Mesendoderm (in vitro differentiated cells): ENCODE measurements around the gene ARID1B.

Source experiments
- DNase-seq: peaks from one replicate; pipeline ENCODE4 v3.0.0; 2013
- H2AK5ac ChIP-seq: 2 replicates; pipeline ENCODE4 v1.6.1; 2013; ENCODE audit warnings: low read length, inconsistent platforms
- H2BK120ac ChIP-seq: 2 replicates; pipeline ENCODE4 v1.6.1; 2013; ENCODE audit warnings: low read depth, mild to moderate bottlenecking, low read length, moderate library complexity, mixed read lengths
- H2BK15ac ChIP-seq: replicated peaks from 2 replicates; pipeline ENCODE4 v1.6.1; 2013; ENCODE audit warnings: low read depth, mild to moderate bottlenecking, moderate library complexity
- H2BK5ac ChIP-seq: 2 replicates; pipeline ENCODE4 v1.6.1; 2013; ENCODE audit warnings: low read length, inconsistent platforms
- H3K18ac ChIP-seq: 2 replicates; pipeline ENCODE4 v1.6.1; 2013; ENCODE audit warnings: mild to moderate bottlenecking, low read length, mixed read lengths
- H3K23ac ChIP-seq: one replicate; pipeline ENCODE4 v1.6.1; 2013; ENCODE audit warnings: low read length
- H3K27ac ChIP-seq: 2 replicates; pipeline ENCODE4 v1.5.1; 2013; ENCODE audit warnings: low read depth, mild to moderate bottlenecking, inconsistent platforms, low read length, moderate library complexity
- H3K27me3 ChIP-seq: 2 replicates; pipeline ENCODE4 v1.6.1; 2013; ENCODE audit warnings: low read length, control low read depth, mild to moderate bottlenecking, inconsistent platforms; ENCODE audit not compliant: insufficient read depth, poor library complexity
- H3K36me3 ChIP-seq: 2 replicates; pipeline ENCODE4 v1.6.1; 2013; ENCODE audit warnings: low read length, inconsistent platforms; ENCODE audit not compliant: control insufficient read depth, insufficient read depth
- H3K4ac ChIP-seq: one replicate; pipeline ENCODE4 v1.6.1; 2013; ENCODE audit warnings: low read depth, mild to moderate bottlenecking, low read length, moderate library complexity
- H3K4me1 ChIP-seq: 2 replicates; pipeline ENCODE4 v1.6.1; 2013; ENCODE audit warnings: low read depth, low read length, inconsistent platforms; ENCODE audit not compliant: control insufficient read depth
- H3K4me2 ChIP-seq: 2 replicates; pipeline ENCODE4 v1.6.1; 2013; ENCODE audit warnings: low read length
- H3K4me3 ChIP-seq: 2 replicates; pipeline ENCODE4 v1.5.1; 2013; ENCODE audit warnings: mild to moderate bottlenecking, low read length
- H3K56ac ChIP-seq: one replicate; pipeline ENCODE4 v1.6.1; 2013; ENCODE audit warnings: low read length
- H3K79me1 ChIP-seq: 2 replicates; pipeline ENCODE4 v1.6.1; 2013; ENCODE audit warnings: low read length, inconsistent platforms
- H3K79me2 ChIP-seq: 2 replicates; pipeline ENCODE4 v1.6.1; 2013; ENCODE audit warnings: mild to moderate bottlenecking, low read length; ENCODE audit not compliant: control insufficient read depth, insufficient read depth
- H3K9ac ChIP-seq: 2 replicates; pipeline ENCODE4 v1.6.1; 2013; ENCODE audit warnings: low read length, inconsistent platforms
- H4K5ac ChIP-seq: one replicate; pipeline ENCODE4 v1.6.1; 2013; ENCODE audit warnings: low read length
- H4K8ac ChIP-seq: one replicate; pipeline ENCODE4 v1.6.1; 2013; ENCODE audit warnings: low read depth, mild to moderate bottlenecking, control low read depth, low read length, moderate library complexity
- WGBS: extraction: QIAGEN DNeasy Blood & Tissue Kit; methylation state at CpG from one replicate; pipeline ENCODE4 v1.1.7; 2013; ENCODE audit warnings: low lambda C conversion rate, missing lambda C conversion rate; ENCODE audit not compliant: insufficient coverage; ENCODE audit errors: extremely low coverage; 5-methylcytosine and 5-hydroxymethylcytosine counted together

The ARID1B gene

DNA sequence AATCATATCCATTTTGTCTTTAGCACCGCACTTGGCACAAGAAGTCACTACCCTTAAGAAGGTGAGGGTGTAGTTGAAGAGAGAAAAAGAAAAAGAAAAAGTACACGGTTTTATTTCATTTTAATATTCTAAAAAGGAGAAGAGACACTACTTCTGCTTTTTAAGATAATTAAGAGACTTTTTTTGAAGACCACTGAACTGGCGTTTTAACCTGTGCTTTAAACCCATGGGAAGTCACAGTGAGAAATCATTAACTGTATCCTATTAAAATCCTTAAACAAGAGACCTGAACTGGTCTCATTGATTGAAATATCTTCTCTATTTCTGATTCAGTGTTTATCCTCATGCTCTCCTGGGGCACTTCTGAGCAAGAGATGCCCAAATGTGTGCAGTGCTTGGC is 302.6 kb downstream of the ARID1B start:
- Histone ChIP-seq H3K79me2 (peaks cover 3% of the 10 kb centered on the region), H3K36me3 (no peaks in the 10 kb centered on the region), H3K23ac (no peak overlapping the region), H2BK120ac (no peak overlapping the region), H3K4ac (no peak overlapping the region), H3K4me3 (no peak overlapping the region), H2BK15ac (no peak overlapping the region), H4K8ac (no peak overlapping the region), H3K4me1 (no peaks in the 10 kb centered on the region), H3K27me3 (no peaks in the 10 kb centered on the region), H3K18ac (no peak overlapping the region), H3K9ac (no peak overlapping the region), H3K79me1 (peaks cover 5% of the 10 kb centered on the region), H4K5ac (no peak overlapping the region), H3K27ac (no peak overlapping the region), H3K56ac (no peak overlapping the region), H3K4me2 (no peak overlapping the region), H2BK5ac (no peak overlapping the region), H2AK5ac (no peak overlapping the region)
- DNase-seq: no peak
- WGBS: no CpG with 5 or more reads among the region's 3 CpGs

DNA sequence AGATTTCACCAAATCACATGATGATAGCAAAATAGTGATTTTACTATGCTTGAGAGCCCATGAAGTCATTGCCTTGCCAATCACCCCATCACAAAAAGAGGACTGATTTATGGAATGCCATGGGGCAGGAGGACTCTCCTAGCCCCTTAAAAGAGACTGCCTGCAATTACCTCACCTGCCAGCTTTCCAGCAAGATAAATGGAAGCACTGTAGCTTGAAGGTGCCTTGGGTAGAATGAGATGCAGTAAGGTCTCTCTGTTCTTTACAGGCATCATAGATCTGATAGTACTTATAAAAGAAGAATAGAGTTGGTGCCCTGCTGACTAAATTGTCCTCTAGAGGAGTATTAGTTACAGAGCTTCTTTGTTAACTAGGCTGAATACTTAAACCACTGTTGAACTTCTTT is 303.8 kb downstream of the ARID1B start:
- no peak overlapping the region for H2BK5ac ChIP-seq
- H4K8ac ChIP-seq: no peak overlapping the region
- H4K5ac ChIP-seq: no peak overlapping the region
- H3K4me2 ChIP-seq: no peak overlapping the region
- no peak overlapping the region for H3K4ac ChIP-seq
- no peak overlapping the region for H2AK5ac ChIP-seq
- no peaks in the 10 kb centered on the region for H3K4me1 ChIP-seq
- H3K18ac ChIP-seq: no peak overlapping the region
- H3K4me3 ChIP-seq: no peak overlapping the region
- H3K23ac ChIP-seq: no peak overlapping the region
- H3K56ac ChIP-seq: no peak overlapping the region
- H3K27me3 ChIP-seq: no peaks in the 10 kb centered on the region
- H3K9ac ChIP-seq: no peak overlapping the region
- no peak overlapping the region for H3K27ac ChIP-seq
- no peak overlapping the region for H2BK15ac ChIP-seq
- DNase-seq: peak; percentile 15
- no peak overlapping the region for H2BK120ac ChIP-seq
- peaks cover 3% of the 10 kb centered on the region for H3K79me2 ChIP-seq
- H3K79me1 ChIP-seq: peaks cover 3% of the 10 kb centered on the region
- H3K36me3 ChIP-seq: no peaks in the 10 kb centered on the region

DNA sequence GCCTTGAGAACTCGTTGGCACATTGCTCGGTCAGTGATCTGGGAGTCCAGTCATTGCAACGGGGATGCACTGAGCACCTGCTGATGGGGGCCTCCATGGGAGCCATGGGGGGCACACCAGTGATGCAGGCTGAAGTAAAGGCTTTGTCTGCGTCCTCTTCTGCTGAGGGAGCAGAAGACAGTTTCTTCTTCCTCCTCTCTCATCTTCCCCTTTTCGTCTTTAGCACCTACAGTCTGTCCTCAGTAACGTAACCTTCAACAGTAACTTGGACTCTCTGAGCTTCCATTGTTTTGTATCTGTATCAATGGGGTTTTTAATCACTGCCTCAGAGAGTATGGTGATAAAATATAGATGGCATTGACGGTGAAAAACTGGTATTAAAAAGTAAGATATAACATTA is 306.2 kb downstream of the ARID1B start:
- WGBS: no CpG with 5 or more reads among the region's 7 CpGs
- H3K36me3 ChIP-seq: no peaks in the 10 kb centered on the region
- DNase-seq: no peak
- H3K18ac ChIP-seq: no peak overlapping the region
- no peak overlapping the region for H3K56ac ChIP-seq
- peaks cover 5% of the 10 kb centered on the region for H3K79me1 ChIP-seq
- H3K4me2 ChIP-seq: no peak overlapping the region
- no peak overlapping the region for H3K4me3 ChIP-seq
- no peaks in the 10 kb centered on the region for H3K4me1 ChIP-seq
- H4K5ac ChIP-seq: no peak overlapping the region
- H3K27ac ChIP-seq: no peak overlapping the region
- H3K27me3 ChIP-seq: no peaks in the 10 kb centered on the region
- no peak overlapping the region for H3K4ac ChIP-seq
- no peak overlapping the region for H2BK120ac ChIP-seq
- no peak overlapping the region for H4K8ac ChIP-seq
- H3K79me2 ChIP-seq: peaks cover 3% of the 10 kb centered on the region
- H2BK5ac ChIP-seq: no peak overlapping the region
- H2AK5ac ChIP-seq: no peak overlapping the region
- no peak overlapping the region for H2BK15ac ChIP-seq
- no peak overlapping the region for H3K23ac ChIP-seq
- H3K9ac ChIP-seq: no peak overlapping the region

DNA sequence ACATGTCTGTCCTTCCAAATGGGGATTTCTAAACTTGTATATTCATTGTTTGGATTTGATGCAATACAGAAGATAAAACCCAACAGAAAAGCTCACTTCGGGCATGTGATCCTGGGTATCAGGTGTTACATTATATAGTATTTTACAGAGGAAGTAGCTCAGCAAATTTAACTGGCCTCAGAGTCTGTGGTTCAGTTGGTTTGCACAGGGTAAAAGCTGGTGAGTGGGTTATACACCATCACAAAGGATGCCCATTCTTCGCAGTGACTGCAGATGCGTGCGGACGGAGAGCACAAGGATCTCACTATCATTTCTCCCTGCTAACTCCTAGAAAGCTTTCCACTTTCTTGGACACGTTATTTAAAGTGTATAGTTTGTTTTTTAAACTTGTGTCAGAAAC is 309.5 kb downstream of the ARID1B start:
- no peaks in the 10 kb centered on the region for H3K27me3 ChIP-seq
- no peak for DNase-seq
- H3K4ac ChIP-seq: no peak overlapping the region
- no peak overlapping the region for H3K56ac ChIP-seq
- no peak overlapping the region for H3K4me3 ChIP-seq
- H3K4me1 ChIP-seq: peaks cover 16% of the 10 kb centered on the region
- no peak overlapping the region for H3K27ac ChIP-seq
- peaks cover 5% of the 10 kb centered on the region for H3K79me1 ChIP-seq
- no peak overlapping the region for H3K4me2 ChIP-seq
- peaks cover 1% of the 10 kb centered on the region for H3K79me2 ChIP-seq
- H3K18ac ChIP-seq: no peak overlapping the region
- H3K23ac ChIP-seq: no peak overlapping the region
- H2BK5ac ChIP-seq: no peak overlapping the region
- H4K5ac ChIP-seq: no peak overlapping the region
- H3K9ac ChIP-seq: no peak overlapping the region
- H4K8ac ChIP-seq: no peak overlapping the region
- no peak overlapping the region for H2BK15ac ChIP-seq
- no peak overlapping the region for H2BK120ac ChIP-seq
- H2AK5ac ChIP-seq: no peak overlapping the region
- no CpG with 5 or more reads among the region's 6 CpGs for WGBS
- H3K36me3 ChIP-seq: no peaks in the 10 kb centered on the region

DNA sequence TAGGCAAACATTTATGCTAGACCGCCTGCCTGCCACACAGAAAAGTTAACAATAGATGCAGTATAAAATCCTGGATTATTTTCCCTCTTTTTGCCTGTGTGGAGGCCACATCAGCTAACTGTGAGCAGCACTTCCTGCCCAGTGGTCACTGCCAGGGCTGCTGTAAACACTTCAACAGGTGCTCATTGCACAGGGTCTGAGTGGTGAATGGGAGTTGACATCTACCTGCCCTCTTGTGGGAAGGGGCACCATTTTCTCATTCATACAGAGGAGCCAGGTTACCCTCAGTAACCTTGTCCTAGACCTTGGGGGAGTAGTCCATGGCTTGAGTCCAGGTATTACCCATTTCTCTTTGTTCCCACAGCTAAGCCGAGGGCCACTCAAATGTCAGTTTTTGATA is 310.8 kb downstream of the ARID1B start:
- Histone ChIP-seq H3K4me1 (peaks cover 16% of the 10 kb centered on the region), H3K27ac (no peak overlapping the region), H3K79me1 (peaks cover 5% of the 10 kb centered on the region), H3K56ac (no peak overlapping the region), H3K36me3 (no peaks in the 10 kb centered on the region), H2AK5ac (no peak overlapping the region), H3K4me3 (no peak overlapping the region), H3K27me3 (no peaks in the 10 kb centered on the region), H3K9ac (no peak overlapping the region), H3K18ac (no peak overlapping the region), H4K5ac (no peak overlapping the region), H3K79me2 (no peaks in the 10 kb centered on the region), H2BK5ac (no peak overlapping the region), H2BK15ac (no peak overlapping the region), H3K23ac (no peak overlapping the region), H3K4me2 (no peak overlapping the region), H2BK120ac (no peak overlapping the region), H3K4ac (no peak overlapping the region), H4K8ac (no peak overlapping the region)
- DNase-seq: no peak
- no CpG with 5 or more reads among the region's 2 CpGs for WGBS

DNA sequence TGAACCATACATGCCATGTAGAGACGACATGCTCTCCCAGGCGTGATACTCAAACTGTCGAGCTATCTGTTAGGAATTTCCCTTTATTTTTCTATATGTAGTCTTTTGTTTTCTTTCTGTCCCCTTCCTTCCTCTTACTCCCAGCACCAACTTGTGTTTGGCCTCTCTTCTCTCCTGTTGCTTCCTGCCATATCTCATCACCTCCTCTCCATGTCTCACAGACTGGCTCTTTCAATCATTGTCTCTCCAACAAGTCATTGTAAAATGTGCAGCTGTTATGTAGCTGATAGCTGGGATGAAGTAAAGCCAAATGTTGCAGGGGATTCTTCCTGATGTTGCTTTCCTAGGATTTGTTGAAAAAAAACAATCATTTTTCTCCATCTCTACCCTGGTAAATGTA is 311.7 kb downstream of the ARID1B start:
- Histone ChIP-seq H2BK120ac (no peak overlapping the region), H3K4ac (no peak overlapping the region), H2BK5ac (no peak overlapping the region), H4K8ac (no peak overlapping the region), H2AK5ac (no peak overlapping the region), H3K23ac (no peak overlapping the region), H3K79me2 (no peaks in the 10 kb centered on the region), H3K4me1 (peaks cover 16% of the 10 kb centered on the region), H2BK15ac (no peak overlapping the region), H3K79me1 (peaks cover 2% of the 10 kb centered on the region), H3K9ac (no peak overlapping the region), H3K4me3 (no peak overlapping the region), H4K5ac (no peak overlapping the region), H3K18ac (no peak overlapping the region), H3K27ac (peak overlapping the region; percentile 52), H3K36me3 (no peaks in the 10 kb centered on the region), H3K4me2 (no peak overlapping the region), H3K27me3 (no peaks in the 10 kb centered on the region), H3K56ac (no peak overlapping the region)
- no peak for DNase-seq
- WGBS: no CpG with 5 or more reads among the region's 3 CpGs
